Measurements from ENCODE around the gene XPO6.
A peak's percentile ranks its signal among the peaks of the same experiment; 100 is the strongest.

XPO6 gene

GRCh38 chr16:28089205-28089991 is 122.4 kb downstream of the XPO6 start:
- no peak overlapping the region for H3K27ac ChIP-seq
- CTCF ChIA-PET, result no interaction called here
- POLR2A ChIA-PET (ENCODE audit: low non-redundant PET), result no interaction called here

GRCh38 chr16:28087675-28088300 is 124.0 kb downstream of the XPO6 start:
- ChIA-PET CTCF (interaction anchor here (1.0 kb wide), 1 partner anchor 17 kb away, joined by 4 read pairs; no protein-coding TSS in a partner anchor), POLR2A (ENCODE audit: low non-redundant PET) (no interaction called here)

More at GRCh38 chr16:28089205-28089991, 122.4 kb downstream of the XPO6 start:
- no peak for DNase-seq (ENCODE audit: low spot score)
- no peak for TF ChIP-seq CTCF (conservative IDR thresholded peaks at IDR 0.05; ENCODE audit: low read depth)

GRCh38 chr16:28087140-28087660 is 124.6 kb downstream of the XPO6 start:
- no peak overlapping the region for H3K27ac ChIP-seq
- CTCF ChIA-PET, result interaction anchor here (1.0 kb wide), 1 partner anchor 16 kb away, joined by 4 read pairs; no protein-coding TSS in a partner anchor
- TF ChIP-seq CTCF (conservative IDR thresholded peaks at IDR 0.05; ENCODE audit: low read depth), result no peak
- POLR2A ChIA-PET (ENCODE audit: low non-redundant PET), result no interaction called here
- no peak for DNase-seq (ENCODE audit: low spot score)

More at GRCh38 chr16:28087675-28088300, 124.0 kb downstream of the XPO6 start:
- peak overlapping the region; percentile 15 for H3K27ac ChIP-seq
- no peak for TF ChIP-seq CTCF (conservative IDR thresholded peaks at IDR 0.05; ENCODE audit: low read depth)
- DNase-seq (ENCODE audit: low spot score), result no peak

GRCh38 chr16:28086186-28087139 is 125.3 kb downstream of the XPO6 start:
- H3K27ac ChIP-seq, result no peak overlapping the region
- DNase-seq (ENCODE audit: low spot score), result no peak
- POLR2A ChIA-PET (ENCODE audit: low non-redundant PET), result no interaction called here
- no peak for TF ChIP-seq CTCF (conservative IDR thresholded peaks at IDR 0.05; ENCODE audit: low read depth)
- CTCF ChIA-PET, result interaction anchor here (0.6 kb wide), 2 partner anchors 15 to 443 kb away, joined by 3 to 4 read pairs; no protein-coding TSS in a partner anchor

GRCh38 chr16:28085389-28086171 is 126.2 kb downstream of the XPO6 start:
- CTCF ChIA-PET, result interaction anchor here (0.6 kb wide), 1 partner anchor 442 kb away, joined by 3 read pairs; no protein-coding TSS in a partner anchor
- no peak for DNase-seq (ENCODE audit: low spot score)
- POLR2A ChIA-PET (ENCODE audit: low non-redundant PET), result no interaction called here
- TF ChIP-seq CTCF (conservative IDR thresholded peaks at IDR 0.05; ENCODE audit: low read depth), result no peak
- H3K27ac ChIP-seq, result no peak overlapping the region

Data from RWPE1 (cell line).